Activated CD4-positive, alpha-beta T cell treated with anti-CD3 and anti-CD28 coated beads, Interleukin-2, amount 10 ng/mL, durations not matched to agents 7 days and 5 days (primary cell): ENCODE data around the gene NRP1. TPM values are rescaled to one million over a fixed set of nuclear protein-coding genes. Genes with fewer than 3 reads are reported as not detected.
"Not testable (repeated sequence)": the region's sequence is repeated elsewhere in the genome, so short reads cannot be mapped to it uniquely, and the experiment has no call there.

Source experiments
- CTCF ChIA-PET: fragments of 350-600 bp; sonication (Branson Sonifier 250); formaldehyde crosslinking; loops from one replicate; lab custom pipeline; 2021; ENCODE audit warnings: antibody characterized with exemption; lab: Charles Lee
- POLR2A ChIA-PET: fragments of 350-600 bp; sonication (Branson Sonifier 250); formaldehyde crosslinking; loops from one replicate; lab custom pipeline; 2021; ENCODE audit warnings: antibody characterized with exemption; lab: Charles Lee
- DNase-seq: peaks from one replicate; pipeline ENCODE4 v3.0.0-alpha.2; 2020
- H3K27ac Mint-ChIP-seq: one replicate; pipeline ENCODE4 v1.8.0; 2021; ENCODE audit warnings: mild to moderate bottlenecking, moderate library complexity, mixed read lengths
- H3K27me3 Mint-ChIP-seq: one replicate; pipeline ENCODE4 v1.8.0; 2021; ENCODE audit warnings: mixed read lengths
- H3K36me3 Mint-ChIP-seq: one replicate; pipeline ENCODE4 v1.8.0; 2021; ENCODE audit warnings: low read depth, mixed read lengths
- H3K4me1 Mint-ChIP-seq: one replicate; pipeline ENCODE4 v1.8.0; 2021; ENCODE audit warnings: mixed read lengths
- H3K4me3 Mint-ChIP-seq: one replicate; pipeline ENCODE4 v1.8.0; 2021; ENCODE audit warnings: mild to moderate bottlenecking, moderate library complexity, mixed read lengths
- H3K9me3 Mint-ChIP-seq: one replicate; pipeline ENCODE4 v1.8.0; 2021; ENCODE audit warnings: mixed read lengths
- total RNA-seq, 2 experiments: library from RNA; stranded (reverse); gene quantifications; one replicate each; pipeline ENCODE4 v1.2.3, GENCODE V29; 2021

Gene NRP1
- total RNA-seq, 2 experiments from 2014 or later: 0.40 TPM

DNA sequence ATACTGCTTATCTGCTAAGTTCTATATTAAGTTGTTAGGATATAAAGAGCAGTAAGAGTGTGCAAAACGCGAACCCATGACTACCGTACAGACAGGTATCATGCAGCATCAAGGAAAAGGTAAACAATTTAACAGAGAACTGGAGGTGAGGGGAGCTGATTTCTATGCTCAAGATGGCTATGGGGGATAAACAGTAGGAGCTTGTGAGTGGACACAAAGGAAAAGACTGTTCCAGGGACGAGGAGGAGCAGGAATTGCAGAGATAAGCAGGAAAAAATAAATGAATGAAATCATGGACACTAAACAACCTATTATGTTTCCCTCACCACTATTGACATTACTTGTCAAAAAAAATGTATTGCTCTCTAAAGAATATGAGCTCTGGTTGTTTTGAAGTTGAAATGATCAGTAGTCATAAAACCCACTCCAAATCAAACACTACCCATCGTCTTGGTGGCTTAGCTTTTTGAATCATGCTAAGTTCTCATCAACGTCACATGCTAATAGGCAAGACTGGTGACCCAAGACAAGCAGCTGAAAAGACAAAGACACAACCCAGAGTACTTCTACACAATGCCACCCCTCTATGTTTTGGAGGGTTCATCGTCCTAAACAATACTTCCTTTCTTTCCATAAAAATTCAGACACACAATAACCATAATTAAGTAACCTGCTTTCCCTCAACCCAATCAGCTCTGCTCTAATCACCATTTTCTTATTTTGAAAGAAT is 102.7 kb downstream of the NRP1 start:
- H3K27ac Mint-ChIP-seq: no peak overlapping the region
- H3K4me1 Mint-ChIP-seq: no peaks in the 10 kb centered on the region
- ChIA-PET CTCF (interaction anchor here (0.5 kb wide), 1 partner anchor 1996 kb away, joined by 3 read pairs; no protein-coding TSS in a partner anchor), POLR2A (no interaction called here)
- no peak overlapping the region for H3K4me3 Mint-ChIP-seq
- DNase-seq: no peak
- H3K36me3 Mint-ChIP-seq: no peaks in the 10 kb centered on the region
- peaks cover 2% of the 10 kb centered on the region for H3K27me3 Mint-ChIP-seq
- no peaks in the 10 kb centered on the region for H3K9me3 Mint-ChIP-seq

DNA sequence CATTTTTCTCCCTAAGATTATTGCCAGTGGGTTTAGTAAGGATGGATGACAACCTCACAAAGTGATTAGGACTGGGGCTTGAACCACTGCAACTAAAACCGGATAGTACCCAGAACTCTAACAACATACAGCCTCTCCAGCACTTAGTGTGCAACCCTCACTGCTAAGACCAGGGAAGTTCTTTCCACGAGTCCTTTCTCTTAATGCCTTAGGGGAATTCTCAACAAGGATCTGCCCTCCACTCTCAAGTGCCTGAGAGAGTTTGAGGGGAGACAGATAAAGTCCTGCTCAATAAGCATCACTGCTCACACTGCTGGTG is 104.6 kb downstream of the NRP1 start:
- Mint-ChIP-seq H3K9me3 (no peaks in the 10 kb centered on the region), H3K36me3 (no peaks in the 10 kb centered on the region), H3K4me1 (no peaks in the 10 kb centered on the region), H3K27me3 (peaks cover 2% of the 10 kb centered on the region), H3K4me3 (no peak overlapping the region), H3K27ac (no peak overlapping the region)
- ChIA-PET POLR2A (no interaction called here), CTCF (no interaction called here)
- DNase-seq: no peak

DNA sequence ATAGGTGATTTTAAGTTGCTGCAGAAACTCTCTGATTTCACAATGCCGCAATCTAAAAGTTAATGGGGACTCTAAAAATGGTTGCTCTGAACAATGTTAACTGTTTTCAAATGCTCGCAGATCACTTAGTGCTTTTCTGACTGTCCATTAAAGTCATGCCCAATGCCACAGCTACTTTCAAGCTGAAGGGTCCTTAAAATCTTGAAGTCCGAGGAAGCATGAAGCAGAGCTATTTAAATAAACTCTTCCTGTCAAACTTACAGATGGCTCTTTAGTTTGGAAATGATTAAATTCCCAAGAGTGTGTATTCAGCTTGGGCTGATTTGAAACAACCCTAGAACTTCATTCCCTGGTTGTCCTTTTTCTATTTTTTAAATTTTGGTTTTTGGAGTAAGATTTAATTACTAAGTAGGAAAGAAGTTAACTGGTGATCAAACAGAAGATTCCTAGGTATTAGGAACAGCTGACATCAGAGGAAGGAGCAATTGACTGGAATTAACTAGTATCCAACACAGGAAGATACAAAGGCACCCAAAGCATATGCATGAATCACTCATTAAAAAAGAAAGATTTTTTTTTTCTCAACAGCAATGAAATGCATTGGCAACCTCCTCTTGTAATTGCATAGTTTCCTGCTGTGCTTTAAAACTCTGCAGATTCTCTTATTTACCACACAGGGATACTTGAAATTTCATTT is 105.1 kb downstream of the NRP1 start:
- Mint-ChIP-seq H3K9me3 (no peaks in the 10 kb centered on the region), H3K4me1 (no peaks in the 10 kb centered on the region), H3K36me3 (no peaks in the 10 kb centered on the region), H3K27ac (no peak overlapping the region), H3K4me3 (no peak overlapping the region), H3K27me3 (peaks cover 2% of the 10 kb centered on the region)
- CTCF ChIA-PET: no interaction called here
- DNase-seq: no peak
- POLR2A ChIA-PET: no interaction called here

DNA sequence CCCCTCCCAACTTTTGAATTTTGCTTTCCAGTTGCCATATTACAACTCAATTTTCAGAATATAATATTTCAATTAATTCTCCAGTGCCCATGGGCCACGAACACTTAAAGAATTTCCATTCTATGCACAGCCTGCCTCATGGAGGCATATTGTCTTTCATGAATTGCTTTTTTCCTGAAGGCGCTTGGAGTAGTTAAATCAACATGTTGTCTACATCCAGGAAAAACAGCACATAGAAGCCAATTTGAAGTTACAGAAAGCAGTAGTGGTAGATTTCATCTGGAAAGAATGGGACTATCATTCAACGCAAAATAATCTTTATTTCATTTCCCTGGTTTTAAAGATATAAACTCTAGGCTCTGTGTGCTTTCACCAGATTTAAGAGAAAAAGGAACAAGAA is 106.0 kb downstream of the NRP1 start:
- ChIA-PET POLR2A (no interaction called here), CTCF (no interaction called here)
- H3K4me3 Mint-ChIP-seq: no peak overlapping the region
- DNase-seq: no peak
- no peaks in the 10 kb centered on the region for H3K4me1 Mint-ChIP-seq
- no peaks in the 10 kb centered on the region for H3K9me3 Mint-ChIP-seq
- H3K27ac Mint-ChIP-seq: no peak overlapping the region
- peaks cover 2% of the 10 kb centered on the region for H3K27me3 Mint-ChIP-seq
- no peaks in the 10 kb centered on the region for H3K36me3 Mint-ChIP-seq

DNA sequence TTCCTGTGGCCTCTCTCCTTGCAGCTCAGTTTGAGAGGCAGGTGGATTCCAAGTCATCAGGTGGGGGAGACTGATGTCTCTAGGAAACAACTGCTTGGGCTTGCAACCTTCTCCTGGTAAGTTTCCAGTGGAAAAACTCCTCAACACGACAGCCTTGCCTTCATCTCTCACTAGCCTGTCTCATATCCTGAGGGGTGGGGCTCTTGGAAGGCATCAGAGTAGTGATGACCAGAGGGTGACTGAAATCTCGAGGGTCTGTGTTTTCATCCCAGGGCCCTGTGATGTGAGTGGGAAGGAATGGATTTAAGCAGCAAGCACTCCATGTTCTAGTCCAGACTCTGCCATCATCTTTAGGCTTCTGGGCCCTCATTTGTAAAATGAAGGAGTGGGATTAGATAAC is 107.0 kb downstream of the NRP1 start:
- ChIA-PET POLR2A (no interaction called here), CTCF (interaction anchor here (0.7 to 1.0 kb wide), 3 partner anchors 11 to 273 kb away, joined by 3 to 5 read pairs (median 3); no protein-coding TSS in a partner anchor)
- no peak overlapping the region for H3K4me3 Mint-ChIP-seq
- H3K4me1 Mint-ChIP-seq: no peaks in the 10 kb centered on the region
- H3K9me3 Mint-ChIP-seq: no peaks in the 10 kb centered on the region
- H3K27ac Mint-ChIP-seq: no peak overlapping the region
- no peaks in the 10 kb centered on the region for H3K36me3 Mint-ChIP-seq
- DNase-seq: no peak
- H3K27me3 Mint-ChIP-seq: no peaks in the 10 kb centered on the region

DNA sequence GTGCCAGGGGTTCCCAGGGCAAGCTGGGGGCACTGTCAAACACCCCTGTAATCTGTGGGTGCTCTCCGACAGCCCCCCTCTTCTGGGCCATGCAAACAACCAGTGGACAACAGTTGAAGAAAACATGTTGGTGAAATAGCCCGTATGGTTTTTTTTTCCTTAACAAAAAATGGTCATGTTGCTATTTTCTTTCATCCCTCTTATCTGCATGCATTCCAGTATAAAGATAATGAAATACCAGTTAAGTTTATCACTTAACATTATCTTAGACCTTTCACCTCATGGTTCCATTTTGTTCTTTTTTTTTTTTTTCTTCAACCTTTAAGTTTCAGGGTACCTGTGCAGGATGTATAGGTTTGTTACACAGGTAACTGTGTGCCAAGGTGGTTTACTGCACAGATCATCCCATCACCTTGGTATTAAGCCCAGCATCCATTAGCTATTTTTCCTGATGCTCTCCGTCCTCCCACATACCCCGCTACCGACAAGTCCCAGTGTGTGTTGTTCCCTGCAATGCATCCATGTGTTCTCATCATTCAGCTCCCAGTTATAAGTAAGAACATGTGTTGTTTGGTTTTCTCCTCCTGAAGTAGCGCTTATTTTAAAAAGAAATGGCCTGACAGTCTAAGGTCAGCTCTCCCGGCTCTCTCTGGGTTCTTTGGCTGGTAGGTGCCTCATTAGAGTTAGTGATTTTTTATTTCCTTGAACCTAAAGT is 110.1 kb downstream of the NRP1 start:
- Mint-ChIP-seq H3K36me3 (no peaks in the 10 kb centered on the region), H3K27me3 (peaks cover 2% of the 10 kb centered on the region), H3K9me3 (no peaks in the 10 kb centered on the region), H3K27ac (no peak overlapping the region), H3K4me3 (no peak overlapping the region), H3K4me1 (no peaks in the 10 kb centered on the region)
- ChIA-PET CTCF (interaction anchor here (1.4 kb wide), 1 partner anchor 18 kb away, joined by 3 read pairs; no protein-coding TSS in a partner anchor), POLR2A (no interaction called here)
- no peak for DNase-seq

DNA sequence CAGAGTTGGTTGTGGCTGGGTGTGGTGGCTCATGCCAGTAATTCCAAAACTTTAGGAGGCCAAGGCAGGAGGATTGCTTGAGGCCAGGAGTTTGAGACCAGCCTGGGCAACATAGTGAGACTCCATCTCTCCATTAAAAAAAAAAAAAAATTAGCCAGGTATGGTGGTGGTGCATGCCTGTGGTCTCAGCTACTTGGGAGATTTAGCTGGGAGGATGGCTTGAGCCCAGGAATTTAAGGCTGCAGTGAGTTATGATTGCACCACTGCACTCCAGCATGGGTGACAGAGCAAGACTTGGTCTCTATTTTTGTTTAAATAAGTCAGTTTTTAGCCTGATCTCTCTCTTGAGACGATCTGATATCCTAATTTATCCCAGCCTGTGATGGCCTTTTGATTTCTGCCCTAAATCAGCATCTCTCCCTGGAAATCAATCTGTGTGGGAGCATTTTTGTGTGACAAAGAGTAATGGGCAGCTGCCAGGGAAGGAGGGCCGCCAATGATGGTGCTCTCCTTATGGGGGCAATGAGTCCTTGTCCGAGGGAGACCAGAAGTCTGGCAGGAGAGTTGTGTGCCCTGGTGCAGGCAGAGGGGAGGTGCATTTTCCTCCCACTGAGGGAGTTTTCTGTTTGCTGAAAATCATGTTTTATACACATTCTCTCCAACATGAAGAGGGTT is 111.0 kb downstream of the NRP1 start:
- Mint-ChIP-seq H3K27ac (no peak overlapping the region), H3K4me3 (no peak overlapping the region), H3K9me3 (no peaks in the 10 kb centered on the region), H3K4me1 (no peaks in the 10 kb centered on the region), H3K36me3 (no peaks in the 10 kb centered on the region), H3K27me3 (peaks cover 2% of the 10 kb centered on the region)
- CTCF ChIA-PET: interaction anchor here (0.6 to 1.4 kb wide), 3 partner anchors 17 to 27 kb away, joined by 3 read pairs; no protein-coding TSS in a partner anchor
- no peak for DNase-seq
- POLR2A ChIA-PET: no interaction called here

DNA sequence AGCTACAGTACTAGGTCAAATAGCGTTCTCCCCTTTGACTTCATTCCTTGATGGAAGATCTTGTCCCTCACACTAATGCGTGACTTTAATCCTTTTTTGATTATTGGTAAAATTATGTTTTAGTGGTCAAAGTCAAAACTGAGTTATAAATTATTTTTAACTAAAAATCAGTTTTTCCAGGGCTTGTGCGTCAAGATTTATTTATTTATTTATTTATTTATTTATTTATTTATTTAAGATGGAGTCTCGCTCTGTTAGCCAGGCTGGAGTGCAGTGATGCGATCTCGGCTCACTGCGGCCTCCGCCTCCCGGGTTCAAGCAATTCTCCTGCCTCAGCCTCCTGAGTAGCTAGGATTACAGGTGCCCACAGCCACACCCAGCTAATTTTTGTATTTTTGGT is 112.2 kb downstream of the NRP1 start:
- H3K36me3 Mint-ChIP-seq, DNase-seq, H3K4me1 Mint-ChIP-seq, H3K27ac Mint-ChIP-seq, H3K4me3 Mint-ChIP-seq, H3K27me3 Mint-ChIP-seq, POLR2A ChIA-PET, H3K9me3 Mint-ChIP-seq: not testable (repeated sequence)
- CTCF ChIA-PET: interaction anchor here (1.2 kb wide), 1 partner anchor 28 kb away, joined by 3 read pairs; no protein-coding TSS in a partner anchor

DNA sequence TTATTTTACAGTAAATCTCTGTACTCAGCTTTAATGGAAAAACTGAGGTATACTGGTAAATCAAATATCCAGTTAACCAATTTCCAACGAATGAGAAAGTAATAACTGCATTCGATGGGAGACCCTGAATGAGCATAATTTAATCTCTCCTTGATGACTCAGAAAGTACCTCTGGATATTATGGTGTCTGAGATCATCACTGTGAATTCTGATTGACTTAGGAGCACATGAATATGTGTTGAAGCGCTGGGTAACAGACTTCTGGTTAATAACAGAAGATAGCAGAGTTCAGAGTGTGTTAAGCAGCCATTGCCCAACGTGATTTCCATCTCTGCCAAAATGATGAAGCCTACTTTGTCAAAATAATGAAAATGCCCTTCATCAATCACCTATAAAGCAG is 116.6 kb downstream of the NRP1 start:
- H3K36me3 Mint-ChIP-seq: peaks cover 3% of the 10 kb centered on the region
- H3K27me3 Mint-ChIP-seq: peaks cover 2% of the 10 kb centered on the region
- H3K4me3 Mint-ChIP-seq: no peak overlapping the region
- no peak for DNase-seq
- no peak overlapping the region for H3K27ac Mint-ChIP-seq
- H3K4me1 Mint-ChIP-seq: peaks cover 14% of the 10 kb centered on the region
- CTCF ChIA-PET: interaction anchor here (0.6 kb wide), 1 partner anchor 261 kb away, joined by 4 read pairs; no protein-coding TSS in a partner anchor
- POLR2A ChIA-PET: no interaction called here
- H3K9me3 Mint-ChIP-seq: peaks cover 6% of the 10 kb centered on the region

DNA sequence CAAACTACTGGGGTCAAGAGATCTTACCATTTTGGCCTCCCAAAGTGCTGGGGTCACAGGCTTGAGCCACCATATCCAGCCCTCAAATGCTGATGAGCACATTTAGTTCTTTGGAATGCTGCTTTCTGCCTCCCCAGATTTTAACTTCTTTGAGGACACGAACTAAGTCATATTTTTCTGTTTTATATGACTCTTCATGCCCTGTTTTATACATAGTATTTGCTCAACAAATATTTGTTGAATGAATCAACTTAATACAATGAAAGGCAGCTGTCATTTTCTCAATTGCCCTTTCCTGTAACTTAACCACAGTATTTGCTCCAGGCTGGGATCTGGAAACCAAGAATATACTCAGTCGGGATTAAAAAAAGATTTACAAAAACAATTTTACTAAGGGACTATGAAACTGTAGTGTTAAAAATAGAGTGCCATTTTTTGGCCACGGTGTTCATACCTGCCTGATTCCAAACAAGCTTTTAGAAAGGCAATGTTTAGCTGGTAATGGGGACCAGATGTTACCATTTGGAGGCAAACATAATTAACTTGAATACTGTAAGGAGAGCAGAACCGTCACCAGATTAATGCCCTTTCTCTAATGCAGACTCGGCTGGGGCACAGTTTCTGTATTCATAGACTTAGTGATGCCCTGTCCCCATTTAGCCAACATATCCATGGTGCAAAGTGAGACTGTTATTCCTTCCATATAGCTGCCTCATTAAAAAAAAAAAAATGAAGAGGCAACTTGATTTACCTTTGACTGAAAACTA is 117.6 kb downstream of the NRP1 start:
- POLR2A ChIA-PET: no interaction called here
- Mint-ChIP-seq H3K27me3 (peaks cover 2% of the 10 kb centered on the region), H3K36me3 (peaks cover 3% of the 10 kb centered on the region)

DNA sequence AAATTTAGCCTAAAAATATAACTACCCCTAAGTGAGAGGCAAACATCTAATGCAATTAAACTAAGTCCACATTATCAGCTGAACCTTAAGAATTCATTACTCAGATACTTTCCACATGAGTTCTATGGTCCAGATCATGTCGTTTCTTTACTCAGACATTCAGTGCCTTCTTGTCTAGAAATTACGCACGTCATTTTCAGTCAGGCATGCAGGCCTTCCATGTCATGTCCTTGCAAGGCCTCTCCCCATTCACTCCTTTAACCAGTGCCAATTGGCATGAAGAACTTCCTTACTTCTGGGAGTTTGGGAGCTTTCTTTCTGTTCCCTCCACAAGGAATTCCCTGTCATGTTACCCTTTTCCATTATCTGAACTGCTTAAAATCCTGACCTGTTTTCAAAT is 118.8 kb downstream of the NRP1 start:
- Mint-ChIP-seq H3K4me3 (no peak overlapping the region), H3K36me3 (peaks cover 3% of the 10 kb centered on the region), H3K27ac (no peak overlapping the region), H3K9me3 (peaks cover 6% of the 10 kb centered on the region), H3K27me3 (peaks cover 2% of the 10 kb centered on the region), H3K4me1 (peaks cover 25% of the 10 kb centered on the region)
- no peak for DNase-seq
- ChIA-PET CTCF (interaction anchor here (0.7 to 0.9 kb wide), 2 partner anchors 11 to 467 kb away, joined by 3 read pairs; no protein-coding TSS in a partner anchor), POLR2A (no interaction called here)

More for the DNA sequence above, 117.6 kb downstream of the NRP1 start:
- Mint-ChIP-seq H3K27ac (no peak overlapping the region), H3K4me1 (peaks cover 18% of the 10 kb centered on the region), H3K4me3 (no peak overlapping the region), H3K9me3 (peaks cover 6% of the 10 kb centered on the region)
- CTCF ChIA-PET: interaction anchor here (0.6 to 1.0 kb wide), 2 partner anchors 11 to 1444 kb away, joined by 3 to 5 read pairs; no protein-coding TSS in a partner anchor
- no peak for DNase-seq

DNA sequence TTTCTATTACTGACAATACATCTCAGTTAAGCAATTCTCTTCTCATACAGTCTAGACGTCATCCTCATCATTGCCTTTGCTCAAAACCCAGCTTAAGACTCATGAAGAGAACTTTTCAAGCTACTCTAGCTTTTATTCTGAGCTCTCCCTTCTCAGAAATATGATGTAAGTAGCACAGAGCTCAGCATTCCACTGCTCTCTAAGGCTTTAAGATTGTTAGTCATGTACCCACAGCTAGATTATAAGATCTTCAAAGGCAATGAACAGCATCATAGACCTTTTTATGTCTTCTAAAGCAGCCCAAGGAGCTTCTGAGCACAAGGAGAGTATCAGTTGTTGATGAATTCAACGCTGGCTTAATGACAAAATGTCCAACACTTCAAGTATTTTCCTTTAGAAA is 119.3 kb downstream of the NRP1 start:
- Mint-ChIP-seq H3K4me1 (peaks cover 25% of the 10 kb centered on the region), H3K9me3 (peaks cover 6% of the 10 kb centered on the region), H3K4me3 (no peak overlapping the region), H3K27me3 (peaks cover 2% of the 10 kb centered on the region), H3K27ac (no peak overlapping the region), H3K36me3 (peaks cover 3% of the 10 kb centered on the region)
- CTCF ChIA-PET: interaction anchor here (0.9 to 1.2 kb wide), 2 partner anchors 11 to 25 kb away, joined by 3 read pairs; no protein-coding TSS in a partner anchor
- POLR2A ChIA-PET: no interaction called here
- DNase-seq: no peak
